DOHH2 (cell line): ENCODE data around the gene GCGR.

Experiments used
- EZH2phosphoT487 ChIP-seq: fragments of 200-600 bp; sonication (generic); IDR thresholded peaks from 2 replicates; pipeline ENCODE4 v1.6.1; 2017; ENCODE audit warnings: borderline replicate concordance, mild to moderate bottlenecking, antibody characterized with exemption, low read length, moderate library complexity, mixed read lengths
- TF ChIP-seq, protein P1 (sequence below): fragments of 200-600 bp; sonication (generic); IDR thresholded peaks from one replicate; pipeline ENCODE4 v1.5.1; 2014; ENCODE audit warnings: antibody characterized with exemption, mild to moderate bottlenecking, low read depth, low read length; ENCODE audit not compliant: poor library complexity, severe bottlenecking

DNA sequence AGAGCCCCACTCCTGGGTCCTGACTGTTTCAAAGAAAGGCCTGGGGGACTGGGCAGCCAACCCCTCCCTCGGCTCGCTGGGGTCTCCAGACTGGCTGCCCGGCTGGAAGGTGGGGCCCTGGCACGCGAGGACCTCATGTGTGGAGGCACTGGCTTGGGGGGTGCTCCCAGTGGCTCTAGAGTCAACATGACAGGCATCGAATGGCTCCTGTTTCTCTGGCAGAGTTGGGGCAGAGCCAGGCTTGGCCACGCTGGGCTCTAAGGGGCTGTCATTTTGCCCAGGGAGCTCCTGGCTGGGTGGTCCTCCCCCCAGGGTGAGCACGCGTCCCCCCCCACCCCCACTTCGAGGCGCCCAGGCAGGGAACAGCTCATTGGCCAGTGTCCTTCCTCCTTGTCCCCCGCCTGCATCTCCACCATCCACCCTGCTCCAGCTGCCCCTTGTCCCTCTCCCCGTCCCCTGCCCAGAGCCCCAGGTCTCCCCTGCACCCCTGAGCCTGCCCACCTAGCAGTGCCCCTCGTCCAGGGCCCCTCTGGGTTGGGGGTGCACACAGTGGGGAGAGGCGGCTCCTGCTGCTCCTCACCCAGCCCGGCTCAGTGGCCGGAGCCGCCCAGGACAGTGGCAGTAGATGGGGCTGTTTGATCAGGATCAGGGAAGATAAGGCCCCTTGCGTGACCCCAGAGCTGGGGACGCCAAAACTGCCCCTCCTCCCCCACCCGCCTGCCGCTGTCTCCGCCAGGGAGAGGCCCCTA is 2.7 kb downstream of the GCGR start:
- TF ChIP-seq, protein P1, sequence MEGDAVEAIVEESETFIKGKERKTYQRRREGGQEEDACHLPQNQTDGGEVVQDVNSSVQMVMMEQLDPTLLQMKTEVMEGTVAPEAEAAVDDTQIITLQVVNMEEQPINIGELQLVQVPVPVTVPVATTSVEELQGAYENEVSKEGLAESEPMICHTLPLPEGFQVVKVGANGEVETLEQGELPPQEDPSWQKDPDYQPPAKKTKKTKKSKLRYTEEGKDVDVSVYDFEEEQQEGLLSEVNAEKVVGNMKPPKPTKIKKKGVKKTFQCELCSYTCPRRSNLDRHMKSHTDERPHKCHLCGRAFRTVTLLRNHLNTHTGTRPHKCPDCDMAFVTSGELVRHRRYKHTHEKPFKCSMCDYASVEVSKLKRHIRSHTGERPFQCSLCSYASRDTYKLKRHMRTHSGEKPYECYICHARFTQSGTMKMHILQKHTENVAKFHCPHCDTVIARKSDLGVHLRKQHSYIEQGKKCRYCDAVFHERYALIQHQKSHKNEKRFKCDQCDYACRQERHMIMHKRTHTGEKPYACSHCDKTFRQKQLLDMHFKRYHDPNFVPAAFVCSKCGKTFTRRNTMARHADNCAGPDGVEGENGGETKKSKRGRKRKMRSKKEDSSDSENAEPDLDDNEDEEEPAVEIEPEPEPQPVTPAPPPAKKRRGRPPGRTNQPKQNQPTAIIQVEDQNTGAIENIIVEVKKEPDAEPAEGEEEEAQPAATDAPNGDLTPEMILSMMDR = no peak
- TF ChIP-seq EZH2phosphoT487 = no peak
